Measurements from ENCODE around the gene GOLGA6A.
"Not testable (repeated sequence)": the region's sequence is repeated elsewhere in the genome, so short reads cannot be mapped to it uniquely, and the experiment has no call there.

GOLGA6A gene

DNA sequence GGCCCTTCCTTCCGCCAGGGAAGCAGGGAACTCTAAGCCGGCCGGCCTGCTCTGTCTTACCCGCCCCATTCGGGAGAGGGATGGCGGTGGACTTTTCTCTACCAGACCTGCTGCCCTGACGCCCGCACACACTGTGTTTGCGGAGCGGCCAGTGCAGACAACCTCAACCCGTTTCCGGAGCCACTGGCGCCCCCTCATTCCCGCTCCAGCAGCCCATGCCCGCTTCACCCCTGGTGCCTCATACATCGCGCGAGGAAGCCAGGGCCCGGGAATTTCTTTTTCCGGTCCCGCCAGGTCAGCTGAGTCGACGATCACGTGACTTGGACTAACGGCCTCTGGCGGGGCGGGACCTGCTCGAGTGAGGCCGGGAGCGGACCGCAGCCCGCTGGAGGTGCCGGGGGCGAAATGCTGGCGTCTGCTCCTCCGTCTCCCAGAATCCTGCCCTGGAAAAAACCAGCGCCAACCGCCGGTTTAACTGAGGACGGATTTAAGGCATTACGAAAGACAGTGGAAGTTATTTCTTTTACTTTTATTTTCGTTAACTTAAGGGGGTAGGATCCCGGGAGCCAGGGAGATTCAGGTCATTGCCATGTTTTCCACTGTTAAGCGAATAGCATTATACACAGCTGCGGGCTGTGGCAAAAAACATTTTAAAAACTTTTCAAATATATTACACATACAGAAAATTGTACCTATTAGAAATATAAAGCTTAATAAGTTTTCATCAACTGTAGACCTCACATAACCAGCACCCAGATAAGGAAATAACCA, 17.8 kb upstream of the GOLGA6A start:
- peak; percentile 66 for DNase-seq

DNA sequence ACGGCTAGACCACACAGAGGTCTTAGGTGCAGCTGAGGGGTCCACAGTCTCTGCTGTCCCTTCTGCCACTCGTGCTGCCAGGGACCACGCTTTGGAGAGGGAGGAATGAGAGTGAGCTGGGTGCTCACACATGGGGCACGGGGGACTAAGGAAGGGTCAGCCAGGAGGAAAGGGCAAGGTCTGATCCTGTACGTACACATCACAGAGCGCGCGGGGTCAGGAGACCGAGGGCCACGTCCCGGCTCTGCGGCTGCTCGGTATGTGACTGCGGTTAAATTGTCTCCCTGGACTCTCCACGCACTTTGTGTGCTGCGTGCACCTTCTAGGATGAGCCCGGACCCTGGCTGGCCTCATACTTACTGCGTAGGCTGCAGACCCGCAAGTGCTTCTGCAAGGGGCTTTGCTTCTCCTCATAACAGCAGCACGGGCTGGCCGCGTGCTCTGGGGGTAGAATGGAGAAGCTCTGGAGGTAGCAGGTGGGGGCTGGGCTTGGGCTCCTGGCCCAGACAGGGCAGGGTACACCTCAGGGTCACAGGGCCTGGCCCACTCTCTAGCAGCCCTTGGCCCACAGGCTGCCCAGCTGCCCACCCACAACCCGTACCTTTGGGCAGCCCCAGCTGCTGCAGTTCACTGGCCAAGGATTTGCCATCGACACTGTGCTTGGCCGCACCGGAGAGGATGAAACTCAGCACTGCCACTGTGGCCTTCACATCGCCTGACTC, 14.6 kb upstream of the GOLGA6A start:
- DNase-seq, result not testable (repeated sequence)

DNA sequence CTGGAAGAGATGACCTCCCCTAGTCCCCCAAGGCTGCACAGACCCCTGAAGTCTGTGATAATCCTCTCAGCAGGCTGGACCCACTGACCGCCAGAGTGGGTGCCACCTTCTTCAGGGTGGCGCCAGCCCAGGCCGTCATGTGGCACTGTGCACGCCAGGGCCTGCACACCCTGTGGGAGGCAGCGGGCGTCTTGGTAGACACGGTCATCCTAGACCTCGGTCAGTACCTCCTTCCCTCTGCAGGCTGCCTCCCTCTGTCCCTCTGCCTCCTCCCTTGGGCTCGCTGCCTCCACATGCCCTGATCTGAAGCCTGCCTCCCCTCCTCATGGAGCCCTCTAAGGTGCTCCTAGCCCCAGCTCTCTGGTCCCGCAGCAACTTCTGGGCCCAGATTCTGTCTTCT, 13.3 kb upstream of the GOLGA6A start:
- not testable (repeated sequence) for DNase-seq

DNA sequence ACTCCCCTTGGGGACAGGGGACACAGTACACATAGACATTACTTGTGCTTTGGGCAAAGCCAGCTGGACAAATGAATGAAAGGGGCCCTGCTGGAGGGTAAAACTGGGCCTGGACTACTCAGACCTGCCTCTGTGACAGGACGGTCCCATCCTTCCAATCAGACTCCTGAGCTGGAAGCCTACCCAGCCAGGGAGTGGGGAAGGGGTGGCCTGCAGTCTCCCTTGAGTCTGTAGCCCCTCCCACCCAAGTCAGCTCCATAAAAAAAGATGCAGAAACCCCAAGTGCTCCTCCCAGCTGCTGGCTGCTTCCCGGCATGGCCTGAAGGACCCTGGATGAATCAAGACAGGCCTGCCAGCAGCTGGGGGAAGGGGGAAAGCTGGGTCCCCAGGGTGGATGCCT, 12.2 kb upstream of the GOLGA6A start:
- DNase-seq, result not testable (repeated sequence)

DNA sequence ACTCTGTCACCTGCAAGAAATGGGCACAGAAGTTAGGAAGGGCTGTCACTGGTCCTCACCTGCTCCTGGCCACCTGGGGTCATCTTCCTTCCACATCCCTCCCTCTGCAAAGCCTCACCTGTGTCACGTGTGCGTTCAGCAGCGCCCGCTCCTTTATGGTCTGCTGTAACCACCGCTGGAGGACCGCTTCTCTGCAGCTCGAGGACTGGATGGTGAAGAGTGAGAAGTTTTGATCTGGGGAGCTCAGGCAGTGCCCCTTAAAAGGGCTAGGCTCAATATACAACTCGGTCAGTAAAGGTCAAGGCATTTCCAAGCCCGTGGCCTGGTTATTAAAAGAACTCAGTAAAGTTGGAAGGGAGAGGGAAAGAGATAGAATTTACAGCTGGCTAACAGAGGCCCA, 6.6 kb downstream of the GOLGA6A start:
- DNase-seq, result not testable (repeated sequence)

DNA sequence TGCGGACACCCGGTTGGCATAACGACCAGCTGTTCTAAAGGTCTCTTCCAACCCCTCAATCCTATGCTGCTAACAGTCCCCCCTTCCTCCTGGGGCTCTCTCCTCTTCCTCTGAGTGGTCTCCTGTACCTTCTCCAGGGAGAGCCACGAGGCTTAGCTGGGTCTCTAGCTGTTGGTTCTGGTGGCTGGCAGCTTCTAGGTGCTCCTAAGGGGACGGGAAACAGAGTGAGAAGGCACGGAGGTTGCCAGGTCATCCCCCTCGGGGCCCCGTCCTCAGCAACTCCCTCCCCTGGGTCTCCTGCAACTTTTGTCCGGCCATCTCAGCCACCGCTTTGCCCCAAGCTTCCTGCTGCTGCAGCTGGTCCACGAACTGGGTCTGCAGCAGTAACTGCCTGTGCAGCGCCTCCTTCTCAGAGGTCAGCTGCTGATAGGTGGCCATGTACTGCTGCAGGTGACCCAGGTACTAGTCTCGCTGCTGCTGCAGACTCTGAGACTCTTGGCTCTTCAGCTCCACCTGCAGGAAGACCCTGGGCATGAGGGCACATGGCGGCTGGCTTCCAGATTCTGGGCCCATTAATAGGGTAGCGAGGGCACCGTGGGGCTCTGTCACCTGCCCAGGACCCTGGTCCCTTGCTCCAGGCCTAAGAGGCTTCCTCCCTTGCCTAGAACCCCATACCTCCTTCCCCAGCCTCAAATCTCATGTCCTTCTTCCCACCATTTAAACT, 9.6 kb downstream of the GOLGA6A start:
- not testable (repeated sequence) for DNase-seq

DNA sequence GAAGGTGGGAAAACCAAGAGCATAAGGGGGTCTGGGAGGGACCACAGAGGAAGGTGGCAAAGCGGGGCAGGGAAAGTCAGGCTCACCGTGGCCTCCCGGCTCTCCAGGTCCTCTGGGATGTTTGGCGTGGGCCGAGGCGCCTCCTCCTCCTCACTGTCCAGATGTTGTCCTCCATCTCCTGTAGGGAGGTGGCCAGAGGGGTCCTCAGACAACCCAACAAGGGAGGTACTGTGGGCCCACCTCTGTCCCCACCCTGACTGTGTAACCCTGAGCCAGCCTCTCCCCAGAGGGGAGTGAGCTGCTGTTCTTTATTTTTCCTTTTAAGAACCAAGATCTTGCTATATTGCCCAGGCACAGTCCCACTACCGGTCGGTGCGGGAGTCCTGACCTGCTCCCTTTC, 10.2 kb downstream of the GOLGA6A start:
- DNase-seq, result not testable (repeated sequence)

DNA sequence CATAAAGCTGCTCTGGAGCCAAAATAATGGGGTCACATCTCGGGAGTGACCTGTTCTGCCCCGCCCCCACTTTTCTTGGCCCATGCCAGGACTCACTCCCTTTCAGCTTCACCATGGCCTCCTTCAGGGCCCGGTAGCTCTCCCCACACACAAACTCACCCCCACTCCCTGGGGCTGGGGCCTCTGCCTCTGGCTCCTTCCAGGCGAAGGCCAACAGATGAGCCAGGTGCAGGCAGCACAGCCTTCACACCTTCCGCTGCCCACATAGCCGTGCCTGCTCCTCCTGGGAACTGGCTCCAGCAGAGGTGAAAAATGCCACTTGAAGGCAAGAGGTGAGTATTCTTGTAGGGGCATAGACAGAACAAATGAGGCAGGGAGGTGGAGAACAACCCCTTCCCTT, 10.7 kb downstream of the GOLGA6A start:
- DNase-seq, result not testable (repeated sequence)

DNA sequence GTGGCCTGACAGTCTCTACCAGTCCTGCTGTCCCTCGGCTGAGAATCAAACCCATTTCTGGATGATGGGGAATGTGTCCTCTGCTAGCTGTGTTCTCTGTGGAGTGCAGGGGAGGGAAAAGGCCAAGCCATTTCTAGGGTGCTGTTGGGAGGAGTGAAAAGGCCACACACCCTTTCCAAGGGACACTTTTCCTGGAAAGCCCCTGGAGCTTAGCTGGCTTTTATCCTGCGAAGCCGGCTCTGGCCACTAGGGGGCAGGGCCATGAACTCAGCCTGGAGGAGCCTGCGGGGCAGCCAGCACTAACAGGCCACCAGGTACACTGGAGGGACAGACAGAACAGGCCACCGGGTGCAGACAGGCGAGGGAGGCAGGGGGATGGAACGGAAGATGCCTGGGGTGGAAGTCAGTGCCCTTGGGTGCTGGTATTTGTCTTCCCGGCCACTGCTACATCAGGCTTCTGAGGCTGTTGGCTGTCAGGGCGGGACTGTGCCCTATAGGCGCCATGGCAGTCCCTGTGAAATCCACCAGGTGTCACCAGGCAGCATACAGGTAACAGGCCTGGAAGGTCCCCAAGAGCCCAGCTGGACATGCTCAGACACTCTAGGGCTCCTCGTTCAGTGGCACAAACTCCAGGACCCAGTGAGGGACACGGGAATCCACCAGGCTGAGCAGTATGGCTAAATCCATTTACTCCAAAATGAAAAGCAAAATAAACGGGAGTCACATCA, 16.5 kb downstream of the GOLGA6A start:
- DNase-seq, result peak; percentile 39

DNA sequence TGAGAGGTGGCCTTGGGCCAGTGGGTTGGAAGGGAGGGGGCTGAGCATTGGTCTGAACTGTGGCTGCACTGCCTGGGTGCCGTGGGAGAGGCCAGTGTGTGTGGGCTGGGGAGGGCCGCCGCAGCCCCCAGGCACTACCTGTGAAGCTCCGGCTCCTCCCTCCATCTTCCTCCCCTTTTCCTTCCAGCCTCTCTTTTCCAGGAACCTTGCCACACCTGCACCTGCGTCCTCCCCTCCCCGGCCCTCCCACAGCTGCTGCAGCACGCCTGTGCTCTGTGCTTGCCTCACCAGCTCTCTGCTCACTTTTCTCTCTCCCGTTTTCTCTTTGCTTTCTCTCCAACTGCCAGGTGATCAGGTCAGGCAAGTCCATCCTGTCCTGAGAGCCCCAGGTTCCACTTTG, 17.5 kb downstream of the GOLGA6A start:
- DNase-seq, result not testable (repeated sequence)

DNA sequence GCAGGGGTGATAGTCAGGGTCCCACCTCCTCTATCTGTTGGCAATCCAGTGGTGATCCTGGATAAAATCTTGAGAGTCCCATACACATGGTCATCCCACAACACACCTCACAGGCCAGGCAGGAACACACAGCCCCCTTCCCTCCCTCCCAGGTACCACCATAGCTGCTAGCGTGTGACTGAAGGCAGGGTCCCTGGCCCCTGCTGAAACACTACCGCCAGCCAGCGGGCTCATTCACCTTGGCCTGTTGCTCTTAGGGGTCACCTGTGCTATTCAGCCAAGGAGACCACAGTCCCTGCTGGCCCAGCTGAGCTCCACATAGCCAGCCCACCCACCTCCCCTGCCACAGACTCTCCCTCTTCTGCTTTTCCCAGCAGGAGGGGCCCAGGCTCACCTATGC, 18.2 kb downstream of the GOLGA6A start:
- not testable (repeated sequence) for DNase-seq

DNA sequence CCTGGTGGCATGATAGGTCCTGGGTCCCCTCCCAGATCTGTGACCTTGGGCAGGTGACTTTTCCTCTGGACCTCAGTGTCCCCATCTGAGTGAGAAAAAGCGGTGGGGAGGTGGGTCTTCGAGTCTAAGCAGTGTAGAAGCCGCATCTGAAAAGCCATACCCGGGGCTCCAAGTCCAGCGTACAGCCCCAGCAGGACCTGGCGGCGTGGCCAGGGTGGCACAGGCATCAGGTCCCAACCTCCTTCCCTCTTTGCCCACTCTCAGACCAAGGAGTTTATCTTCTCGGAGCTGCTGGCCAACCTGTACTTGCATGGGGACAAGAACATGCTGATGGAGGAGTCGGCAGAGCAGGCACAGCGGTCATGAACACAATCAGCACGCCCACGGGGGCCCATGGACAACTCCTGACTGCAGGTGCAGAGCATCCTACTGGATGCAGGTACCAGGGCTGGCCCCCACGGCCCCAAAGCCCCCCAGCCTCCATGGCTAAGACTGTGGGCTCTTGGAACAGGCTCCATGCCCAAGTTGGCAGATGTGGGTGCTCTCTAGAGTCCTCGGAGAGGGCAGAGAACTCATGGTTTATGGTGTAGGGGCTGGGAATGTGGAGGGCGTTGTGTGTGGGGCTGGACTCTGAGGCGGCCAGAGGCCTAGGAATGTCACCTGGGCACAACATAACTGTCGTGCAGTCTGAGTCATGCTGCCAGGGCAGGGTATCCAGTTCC, 18.8 kb downstream of the GOLGA6A start:
- DNase-seq, result not testable (repeated sequence)

DNA sequence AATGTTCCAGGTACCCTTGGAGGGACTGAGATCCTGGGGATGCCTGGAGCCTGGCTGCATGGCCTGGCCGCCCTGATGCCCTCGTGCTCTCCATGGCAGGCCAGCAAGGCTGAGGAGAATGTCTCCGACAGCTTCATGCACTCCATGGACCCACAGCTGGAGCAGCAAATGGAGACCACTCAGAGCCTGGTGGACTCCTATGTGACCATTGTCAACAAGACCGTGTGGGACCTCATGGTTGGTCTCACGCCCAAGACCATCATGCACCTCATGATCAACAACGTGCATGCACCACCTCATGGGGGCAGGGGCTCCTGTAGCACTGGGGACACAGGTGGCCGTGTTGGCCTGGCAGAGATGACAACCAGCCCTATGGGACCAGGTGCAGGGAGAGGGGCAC, 19.7 kb downstream of the GOLGA6A start:
- DNase-seq, result no peak

DNA sequence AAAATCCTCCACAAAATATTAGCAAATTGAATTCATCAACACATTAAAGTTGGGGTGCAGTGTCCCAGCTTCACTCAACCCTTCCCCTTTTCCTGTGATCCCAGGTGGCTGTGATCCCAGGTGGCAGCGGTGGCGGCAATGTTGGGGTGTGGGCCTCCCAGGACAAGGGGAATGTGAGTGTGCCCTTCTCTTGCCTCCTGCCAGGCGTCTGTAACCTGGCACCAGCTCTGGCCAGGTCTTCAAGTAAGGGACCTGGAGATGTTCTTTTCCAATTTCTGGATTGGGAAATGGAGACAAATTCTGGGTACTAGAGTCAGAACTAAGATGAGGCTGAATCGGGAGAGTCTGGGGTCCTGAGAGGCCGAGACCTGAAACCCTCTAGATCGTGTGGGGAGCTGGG, 20.1 kb downstream of the GOLGA6A start:
- no peak for DNase-seq

DNA sequence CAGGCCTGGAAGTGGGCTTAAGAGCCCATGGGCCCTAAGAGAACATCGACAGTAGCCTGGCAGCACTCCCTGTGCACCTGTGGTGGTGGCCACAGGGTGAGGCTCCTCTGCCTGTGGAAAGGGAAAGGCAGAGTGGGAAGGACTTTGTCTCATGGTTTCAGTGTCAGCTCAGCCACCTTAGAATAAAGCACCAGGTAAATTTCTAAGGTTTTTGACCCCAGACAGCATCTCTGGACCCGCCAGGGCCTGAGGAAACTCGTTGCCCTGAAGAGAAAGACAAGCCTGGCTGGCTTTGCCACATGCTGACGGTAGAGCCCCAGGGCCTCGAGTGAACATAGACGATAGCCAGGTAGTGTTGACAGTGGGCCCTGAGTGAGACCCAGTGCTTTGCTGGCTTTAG, 22.1 kb downstream of the GOLGA6A start:
- no peak for DNase-seq

DNA sequence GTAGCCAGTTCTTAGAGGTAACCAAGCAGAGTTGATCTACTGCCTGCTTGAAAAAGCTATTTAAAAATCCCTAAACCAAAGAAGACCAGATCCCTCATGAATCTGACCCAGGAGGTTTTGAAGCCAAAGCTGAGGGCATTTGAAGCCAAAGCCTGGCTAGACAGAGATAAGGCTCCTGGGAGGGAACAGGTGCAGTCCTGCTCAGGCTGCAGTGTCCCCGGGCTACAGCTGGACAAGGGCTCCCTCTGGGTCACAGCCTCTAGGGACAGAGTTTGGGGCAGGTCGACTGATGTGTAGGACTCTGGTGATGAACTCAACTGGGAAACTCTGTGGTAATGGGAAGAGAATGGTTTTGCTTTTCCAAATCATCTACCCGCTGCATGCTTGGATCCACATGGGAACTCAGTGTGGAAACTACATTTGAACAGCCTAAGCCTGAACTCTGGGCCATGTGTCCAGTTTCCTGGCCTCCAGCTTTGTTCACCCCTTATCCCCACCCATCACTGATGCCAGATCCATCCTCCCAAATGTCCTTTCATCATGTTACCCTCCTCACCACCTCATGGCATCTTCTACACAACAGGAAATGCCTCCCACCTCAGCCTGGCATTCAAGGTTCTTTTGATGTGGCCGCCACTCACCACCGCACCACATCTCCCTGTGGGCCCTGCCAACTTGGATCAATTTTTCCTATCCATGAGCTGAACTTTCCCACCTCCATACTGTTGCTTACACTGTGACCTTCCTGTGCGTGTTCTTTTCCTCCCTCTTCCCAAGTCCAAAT, 23.1 kb downstream of the GOLGA6A start:
- not testable (repeated sequence) for DNase-seq

DNA sequence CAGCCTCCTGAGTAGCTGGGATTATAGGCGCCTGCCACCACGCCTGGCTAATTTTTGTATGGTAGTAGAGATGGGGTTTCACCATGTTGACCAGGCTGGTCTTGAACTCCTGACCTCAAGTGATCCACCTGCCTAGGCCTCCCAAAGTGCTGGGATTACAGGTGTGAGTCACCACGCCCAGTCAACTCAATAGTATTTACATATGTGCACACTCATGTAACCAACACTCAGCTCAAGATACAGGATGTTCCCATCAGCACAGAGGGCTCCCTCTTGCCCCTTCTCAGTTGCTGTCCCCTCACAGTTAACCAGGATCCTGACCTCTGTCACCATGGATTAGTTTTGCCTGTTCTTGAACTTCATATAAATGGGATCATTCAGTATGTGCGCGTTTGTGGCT, 26.0 kb downstream of the GOLGA6A start:
- not testable (repeated sequence) for DNase-seq

DNA sequence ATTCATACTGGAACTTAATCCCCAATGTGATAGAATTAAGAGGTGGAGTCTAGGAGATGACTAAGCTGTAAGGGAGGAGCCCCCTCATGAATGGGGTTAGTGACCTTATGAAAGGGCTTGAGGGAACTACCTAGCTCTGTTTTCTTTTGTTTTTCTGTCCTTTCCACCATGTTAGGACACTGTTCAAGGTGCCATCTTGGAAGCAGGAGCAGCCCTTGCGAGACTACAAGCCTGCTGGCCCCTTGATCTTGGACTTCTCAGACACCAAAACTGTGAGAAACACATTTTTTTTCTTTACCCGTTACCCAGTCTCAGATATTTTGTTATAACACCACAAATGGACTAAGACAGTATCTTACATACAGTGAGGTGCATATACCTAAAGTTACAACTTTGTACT, 26.5 kb downstream of the GOLGA6A start:
- no peak for DNase-seq

DNA sequence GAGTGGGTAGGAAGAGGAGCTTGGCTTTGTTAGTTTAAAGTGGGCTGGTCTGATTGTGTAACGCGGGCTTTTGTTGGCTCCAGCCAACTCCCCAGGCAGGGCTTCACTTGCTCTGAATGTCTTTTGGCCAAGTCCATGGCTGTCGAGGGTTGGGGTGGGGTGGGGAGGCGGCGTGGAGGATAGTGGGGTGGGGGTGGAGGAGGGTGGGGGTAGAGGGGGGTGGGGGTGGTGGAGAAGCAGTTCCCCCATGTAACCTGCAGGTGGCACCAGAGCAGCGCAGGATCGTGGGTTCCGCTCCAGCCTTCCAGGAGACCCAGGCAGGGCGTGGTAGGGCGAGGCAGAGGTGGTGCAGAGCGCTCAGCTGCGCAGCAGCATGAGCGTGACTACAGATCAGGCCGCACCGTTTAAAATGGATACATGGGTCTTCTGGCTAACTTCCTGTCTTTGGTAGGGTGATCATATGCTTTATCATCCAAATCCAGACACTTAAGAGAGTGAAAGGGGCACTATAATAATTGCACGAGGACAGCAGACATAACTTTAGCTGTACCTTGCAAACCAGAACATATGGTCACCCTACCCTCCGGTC, 28.3 kb downstream of the GOLGA6A start:
- DNase-seq, result peak; percentile 54

DNA sequence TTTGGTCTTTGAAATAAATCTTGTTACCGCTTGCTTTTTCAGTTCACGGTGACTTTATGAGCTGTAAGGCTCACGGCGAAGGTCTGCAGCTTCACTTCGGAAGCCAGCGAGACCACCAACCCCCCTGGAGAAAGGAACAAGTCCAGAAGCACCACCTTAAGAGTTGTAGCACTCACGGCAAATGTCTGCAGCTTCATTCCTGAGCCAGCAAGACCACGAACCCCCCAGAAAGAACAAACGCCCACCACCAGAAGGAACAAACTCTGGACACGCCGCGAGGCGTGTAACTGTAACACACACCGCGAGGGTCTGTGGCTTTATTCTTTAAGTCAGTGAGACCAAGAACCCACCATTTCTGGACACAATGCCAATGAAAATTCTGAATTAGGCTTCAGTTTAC, 28.8 kb downstream of the GOLGA6A start:
- no peak for DNase-seq
